Tibial artery (tissue), 4 donors: Measurements from ENCODE around the gene DDX11.
"Not testable (repeated sequence)": the region's sequence is repeated elsewhere in the genome, so short reads cannot be mapped to it uniquely, and the experiment has no call there.

ENCODE experiments used
- DNase-seq, 2 donors: peaks; one replicate each; pipeline ENCODE4 v3.0.0-alpha.2; 2019
- H3K27ac ChIP-seq, 2 donors: fragments of 200-600 bp; sonication (generic) in 1 of 2; 1 replicate in 1 of 2; 2 replicates in 1 of 2; pipeline ENCODE4 v1.5.1; 2018 to 2019; ENCODE audit warnings: mild to moderate bottlenecking in 1 of 2
- H3K27me3 ChIP-seq, 2 donors: fragments of 200-600 bp; sonication (generic) in 1 of 2; one replicate each; pipeline versions ENCODE4 v1.5.1 to v1.6.0; 2016 to 2019
- H3K36me3 ChIP-seq, 3 donors: fragments of 200-600 bp; sonication (generic) in 2 of 3; one replicate each; pipeline ENCODE4 v1.5.1; 2016 to 2019; ENCODE audit warnings: mild to moderate bottlenecking in 2 of 3
- H3K4me1 ChIP-seq, 4 donors: fragments of 200-600 bp; sonication (generic) in 2 of 4; 1 replicate in 3 of 4; 2 replicates in 1 of 4; pipeline ENCODE4 v1.5.1; 2016 to 2019
- H3K4me3 ChIP-seq, 2 donors: fragments of 200-600 bp; sonication (generic) in 1 of 2; 1 replicate in 1 of 2; 2 replicates in 1 of 2; pipeline ENCODE4 v1.5.1; 2018 to 2019; ENCODE audit warnings: mild to moderate bottlenecking in 2 of 2
- H3K9me3 ChIP-seq, 3 donors: fragments of 200-600 bp; sonication (generic) in 1 of 3; one replicate each; pipeline ENCODE4 v1.5.1; 2016 to 2019
- intact Hi-C: fragments of 100-400 bp; cut with DNase I; formaldehyde crosslinking; loops from one replicate; pipeline ENCODE4 v1.15.0; 2023; ENCODE audit warnings: low total_unique reads
- TF ChIP-seq, protein P1 (sequence below), 2 experiments: fragments of 200-600 bp in 1 of 2; fragments of 450-650 bp in 1 of 2; IDR thresholded peaks; one replicate each; pipeline ENCODE4 v1.5.1; 2017 to 2019; ENCODE audit warnings: antibody characterized with exemption in 2 of 2, mild to moderate bottlenecking in 1 of 2, moderate library complexity in 1 of 2

DDX11 gene

DNA sequence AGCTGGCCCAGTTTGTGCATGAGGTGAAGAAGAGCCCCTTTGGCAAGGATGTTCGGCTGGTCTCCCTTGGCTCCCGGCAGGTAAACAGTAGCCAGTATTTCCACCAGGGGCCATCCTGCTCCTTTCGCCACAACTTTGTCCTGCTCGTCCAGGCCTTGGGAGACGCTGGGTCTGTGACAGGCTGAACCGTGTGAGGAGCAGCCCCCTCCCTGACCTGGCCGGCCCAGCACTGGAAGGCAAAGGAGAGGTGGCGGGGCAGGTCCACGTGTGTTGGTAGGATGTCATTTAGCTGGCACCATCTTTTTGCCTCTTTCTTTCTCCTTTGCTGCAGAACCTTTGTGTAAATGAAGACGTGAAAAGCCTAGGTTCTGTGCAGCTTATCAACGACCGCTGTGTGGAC lies 15.4 kb downstream of the DDX11 start:
- Histone ChIP-seq H3K27ac (no peak overlapping the region), H3K4me3 (no peak overlapping the region), H3K4me1 (no peaks in the 10 kb centered on the region), H3K9me3 (no peaks in the 10 kb centered on the region), H3K27me3 (no peaks in the 10 kb centered on the region), H3K36me3 (peaks cover 17 to 32% (median 29%) of the 10 kb centered on the region in 3 donors)
- TF ChIP-seq, protein P1, sequence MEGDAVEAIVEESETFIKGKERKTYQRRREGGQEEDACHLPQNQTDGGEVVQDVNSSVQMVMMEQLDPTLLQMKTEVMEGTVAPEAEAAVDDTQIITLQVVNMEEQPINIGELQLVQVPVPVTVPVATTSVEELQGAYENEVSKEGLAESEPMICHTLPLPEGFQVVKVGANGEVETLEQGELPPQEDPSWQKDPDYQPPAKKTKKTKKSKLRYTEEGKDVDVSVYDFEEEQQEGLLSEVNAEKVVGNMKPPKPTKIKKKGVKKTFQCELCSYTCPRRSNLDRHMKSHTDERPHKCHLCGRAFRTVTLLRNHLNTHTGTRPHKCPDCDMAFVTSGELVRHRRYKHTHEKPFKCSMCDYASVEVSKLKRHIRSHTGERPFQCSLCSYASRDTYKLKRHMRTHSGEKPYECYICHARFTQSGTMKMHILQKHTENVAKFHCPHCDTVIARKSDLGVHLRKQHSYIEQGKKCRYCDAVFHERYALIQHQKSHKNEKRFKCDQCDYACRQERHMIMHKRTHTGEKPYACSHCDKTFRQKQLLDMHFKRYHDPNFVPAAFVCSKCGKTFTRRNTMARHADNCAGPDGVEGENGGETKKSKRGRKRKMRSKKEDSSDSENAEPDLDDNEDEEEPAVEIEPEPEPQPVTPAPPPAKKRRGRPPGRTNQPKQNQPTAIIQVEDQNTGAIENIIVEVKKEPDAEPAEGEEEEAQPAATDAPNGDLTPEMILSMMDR (IDR thresholded peaks at IDR 0.05): no peak
- no peak for DNase-seq
- intact Hi-C loops: no loop called here

DNA sequence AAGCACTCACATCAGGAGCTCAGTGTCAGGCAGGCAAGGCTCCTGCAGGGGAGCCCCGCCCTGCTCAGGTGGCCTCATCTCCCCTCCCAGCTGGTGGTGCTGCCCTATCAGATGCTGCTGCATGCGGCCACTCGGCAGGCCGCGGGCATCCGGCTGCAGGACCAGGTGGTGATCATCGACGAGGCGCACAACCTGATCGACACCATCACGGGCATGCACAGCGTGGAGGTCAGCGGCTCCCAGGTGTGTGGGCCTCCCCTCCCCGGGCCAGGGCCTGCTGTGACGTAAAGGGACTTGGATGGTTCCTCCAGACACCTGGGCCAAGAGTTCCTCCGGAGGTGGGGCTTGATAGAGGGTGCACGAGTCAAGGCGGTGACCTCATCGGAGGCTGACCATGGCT lies 18.0 kb downstream of the DDX11 start:
- peaks cover 7 to 31% (median 20%) of the 10 kb centered on the region in 3 donors for H3K36me3 ChIP-seq
- H3K27ac ChIP-seq, DNase-seq, H3K27me3 ChIP-seq, H3K4me3 ChIP-seq, H3K4me1 ChIP-seq, H3K9me3 ChIP-seq, intact Hi-C loops: not testable (repeated sequence)

DNA sequence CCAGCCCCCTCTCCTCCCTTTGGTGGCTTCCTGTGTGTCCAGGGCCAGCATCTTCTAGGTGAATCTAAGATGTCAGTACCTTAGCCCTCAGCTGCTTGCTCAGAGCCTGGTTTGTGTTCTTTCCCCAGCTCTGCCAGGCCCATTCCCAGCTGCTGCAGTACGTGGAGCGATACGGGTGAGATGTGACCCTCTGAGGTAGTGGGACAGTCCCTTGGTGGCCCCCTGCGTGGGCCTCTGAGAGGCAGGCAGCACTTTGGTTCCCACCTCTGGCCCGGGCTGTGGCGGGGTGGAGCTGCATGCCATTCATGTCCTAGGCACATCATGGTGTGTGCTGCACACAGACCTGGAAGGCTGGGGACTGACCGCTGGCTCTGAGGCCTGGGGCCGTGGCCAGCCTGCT lies 19.1 kb downstream of the DDX11 start:
- H3K4me3 ChIP-seq, H3K27ac ChIP-seq, H3K9me3 ChIP-seq, H3K4me1 ChIP-seq, DNase-seq, H3K27me3 ChIP-seq, intact Hi-C loops: not testable (repeated sequence)
- H3K36me3 ChIP-seq: peaks cover 8 to 36% (median 25%) of the 10 kb centered on the region in 3 donors

DNA sequence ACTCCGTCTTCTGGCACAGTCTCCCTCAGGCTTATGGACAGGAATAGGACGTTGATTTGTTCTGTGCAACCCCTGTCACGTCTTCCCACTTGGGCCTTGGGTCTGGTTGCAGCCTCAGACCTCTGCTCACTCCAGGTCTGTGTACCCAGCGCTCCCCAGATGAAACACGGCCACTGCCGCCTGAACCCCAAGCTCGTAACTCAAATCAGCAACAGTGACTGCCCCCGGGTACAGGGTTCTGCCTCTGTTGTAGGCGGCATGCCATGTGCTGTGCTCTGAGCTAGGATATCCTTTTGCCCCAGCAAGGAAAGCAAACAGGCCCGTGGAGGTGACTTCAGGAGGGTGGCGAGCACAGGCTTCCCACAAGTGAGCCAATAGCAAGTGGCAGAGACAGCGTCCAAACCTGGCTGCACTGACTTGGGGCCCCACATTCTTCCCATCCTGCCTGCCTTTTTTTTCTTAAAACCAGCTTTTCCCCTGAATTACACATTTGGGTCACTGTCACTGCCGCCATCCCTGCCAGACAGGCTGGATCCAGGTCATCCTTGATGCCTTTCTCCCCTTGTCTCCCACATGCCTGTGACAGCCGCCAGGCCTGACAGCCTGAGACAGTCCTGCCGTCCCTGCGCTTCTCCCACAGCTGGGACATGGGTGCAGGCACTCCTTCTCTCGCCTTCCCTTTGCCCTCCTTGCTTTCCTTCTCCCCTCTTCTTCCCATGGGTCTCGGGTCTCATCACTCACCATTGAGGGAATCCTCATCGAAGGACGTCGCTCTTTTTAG lies 21.6 kb downstream of the DDX11 start:
- H3K9me3 ChIP-seq, H3K4me3 ChIP-seq, intact Hi-C loops, H3K27ac ChIP-seq, DNase-seq, H3K27me3 ChIP-seq, H3K4me1 ChIP-seq: not testable (repeated sequence)
- peaks cover 8 to 25% (median 18%) of the 10 kb centered on the region in 3 donors for H3K36me3 ChIP-seq

DNA sequence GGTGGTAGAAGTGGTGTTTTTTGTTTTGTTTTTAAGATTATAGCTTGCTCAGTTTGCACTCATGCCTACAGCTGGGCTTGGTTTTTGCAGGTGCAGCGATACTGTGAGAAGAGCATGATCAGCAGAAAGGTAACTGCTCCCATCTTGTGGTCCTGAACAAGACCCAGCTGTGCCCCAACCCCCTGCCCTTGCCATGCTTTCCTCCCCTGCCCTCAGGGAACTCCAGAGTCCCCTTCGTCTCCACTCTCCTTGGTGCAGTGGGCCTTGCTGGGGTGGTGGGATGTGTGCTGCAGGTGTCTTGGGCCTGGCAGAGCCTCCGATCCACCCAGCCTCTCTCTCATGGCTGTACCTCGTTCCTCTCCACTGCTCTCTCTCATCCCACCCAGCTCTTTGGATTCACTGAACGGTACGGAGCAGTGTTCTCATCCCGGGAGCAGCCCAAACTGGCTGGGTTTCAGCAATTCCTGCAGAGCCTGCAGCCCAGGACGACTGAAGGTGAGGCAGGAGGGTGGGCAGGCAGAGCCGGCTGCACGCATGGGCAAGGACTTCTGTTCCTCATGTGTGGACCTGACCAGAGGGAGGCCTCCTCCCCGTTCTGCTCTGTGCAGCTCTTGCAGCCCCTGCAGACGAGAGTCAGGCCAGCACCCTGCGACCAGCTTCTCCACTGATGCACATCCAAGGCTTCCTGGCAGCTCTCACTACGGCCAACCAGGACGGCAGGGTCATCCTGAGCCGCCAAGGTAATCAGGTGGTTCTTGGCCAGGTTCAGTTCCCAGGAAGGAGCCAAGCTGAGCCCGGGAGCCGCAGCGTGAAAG lies 22.8 kb downstream of the DDX11 start:
- H3K4me3 ChIP-seq, H3K9me3 ChIP-seq, H3K27me3 ChIP-seq, intact Hi-C loops, DNase-seq, H3K4me1 ChIP-seq, H3K27ac ChIP-seq: not testable (repeated sequence)
- H3K36me3 ChIP-seq: peaks cover 14 to 30% (median 26%) of the 10 kb centered on the region in 3 donors

DNA sequence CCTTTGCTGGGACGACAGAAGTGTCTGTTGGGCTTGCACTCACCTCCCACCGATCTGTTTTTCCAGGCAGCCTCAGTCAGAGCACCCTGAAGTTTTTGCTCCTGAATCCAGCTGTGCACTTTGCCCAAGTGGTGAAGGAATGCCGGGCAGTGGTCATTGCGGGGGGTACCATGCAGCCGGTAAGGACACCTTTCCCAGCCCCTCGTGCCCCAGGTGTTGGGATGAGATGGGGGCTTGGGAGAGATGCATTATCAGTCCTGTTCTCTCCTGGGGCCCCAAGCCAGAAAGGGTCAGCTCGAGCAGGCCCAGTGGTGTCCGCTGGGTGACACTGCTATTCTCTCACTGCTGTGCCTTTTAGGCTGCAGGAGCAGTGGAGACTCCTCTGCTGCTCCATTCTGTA lies 24.2 kb downstream of the DDX11 start:
- DNase-seq, H3K27ac ChIP-seq, H3K4me1 ChIP-seq, H3K9me3 ChIP-seq, intact Hi-C loops, H3K4me3 ChIP-seq, H3K27me3 ChIP-seq: not testable (repeated sequence)
- H3K36me3 ChIP-seq: peaks cover 12 to 31% (median 22%) of the 10 kb centered on the region in 3 donors

DNA sequence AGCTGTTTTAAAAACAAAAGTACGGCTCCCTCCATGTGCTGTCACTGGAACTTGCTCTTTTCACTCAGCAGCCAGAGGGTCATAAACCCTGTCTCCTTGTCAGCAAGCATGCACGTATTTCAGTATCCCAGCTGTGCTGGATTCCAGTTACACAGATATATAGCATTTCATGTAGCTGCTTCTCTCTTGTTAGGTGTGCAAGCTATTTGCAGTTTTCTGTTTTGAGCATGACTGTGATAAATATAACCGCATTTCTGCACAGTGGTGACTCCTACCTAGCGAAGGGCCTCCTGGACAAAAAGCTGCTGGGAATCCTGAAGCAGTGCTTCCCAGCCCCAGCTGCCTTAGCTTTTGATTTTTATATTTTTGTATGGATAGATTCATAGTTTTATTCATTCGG lies 24.7 kb downstream of the DDX11 start:
- H3K4me3 ChIP-seq, intact Hi-C loops, DNase-seq, H3K9me3 ChIP-seq, H3K27me3 ChIP-seq, H3K27ac ChIP-seq, H3K4me1 ChIP-seq: not testable (repeated sequence)
- peaks cover 12 to 31% (median 22%) of the 10 kb centered on the region in 3 donors for H3K36me3 ChIP-seq

DNA sequence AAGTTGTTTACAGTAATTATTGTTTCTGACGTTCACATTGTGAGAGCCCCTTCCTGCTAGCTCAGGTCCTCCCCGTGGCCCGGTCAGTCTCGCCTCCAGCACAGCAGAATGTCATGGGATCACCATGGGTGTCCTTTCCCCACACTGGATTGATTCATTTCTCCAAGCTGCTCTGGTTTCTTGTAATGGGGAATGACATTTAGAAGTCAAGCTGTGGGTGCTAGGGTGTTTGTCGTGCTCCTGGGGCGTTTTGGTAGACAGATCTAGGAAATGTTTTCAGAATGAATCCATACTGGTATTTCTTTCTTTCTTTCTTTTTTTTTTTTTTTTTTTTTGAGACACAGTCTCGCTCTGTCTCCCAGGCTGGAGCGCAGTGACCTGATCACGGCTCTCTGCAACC lies 25.1 kb downstream of the DDX11 start:
- H3K27me3 ChIP-seq, H3K4me3 ChIP-seq, DNase-seq, H3K9me3 ChIP-seq, H3K4me1 ChIP-seq, intact Hi-C loops, H3K27ac ChIP-seq: not testable (repeated sequence)
- peaks cover 12 to 31% (median 22%) of the 10 kb centered on the region in 3 donors for H3K36me3 ChIP-seq

DNA sequence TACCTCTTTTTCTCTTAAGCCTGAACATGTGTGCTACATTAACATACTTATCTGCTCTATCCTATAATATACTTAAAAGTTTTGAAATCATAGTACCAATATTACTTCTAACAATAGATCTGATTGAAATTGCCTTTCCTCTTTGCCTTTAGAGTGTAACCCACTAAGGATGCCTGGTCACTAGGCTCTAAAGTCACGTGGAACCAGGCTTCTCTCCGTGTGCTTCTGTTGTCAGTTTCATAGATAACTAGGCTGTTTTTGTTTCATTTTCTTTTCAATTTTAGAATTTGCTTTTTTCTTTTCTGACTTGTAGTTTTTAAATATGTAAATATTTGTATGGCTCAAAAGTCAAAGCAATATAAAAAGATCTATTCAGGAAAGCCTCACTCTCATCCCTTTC lies 25.8 kb downstream of the DDX11 start:
- peaks cover 12 to 31% (median 22%) of the 10 kb centered on the region in 3 donors for H3K36me3 ChIP-seq
- not testable (repeated sequence) for H3K27ac ChIP-seq

DNA sequence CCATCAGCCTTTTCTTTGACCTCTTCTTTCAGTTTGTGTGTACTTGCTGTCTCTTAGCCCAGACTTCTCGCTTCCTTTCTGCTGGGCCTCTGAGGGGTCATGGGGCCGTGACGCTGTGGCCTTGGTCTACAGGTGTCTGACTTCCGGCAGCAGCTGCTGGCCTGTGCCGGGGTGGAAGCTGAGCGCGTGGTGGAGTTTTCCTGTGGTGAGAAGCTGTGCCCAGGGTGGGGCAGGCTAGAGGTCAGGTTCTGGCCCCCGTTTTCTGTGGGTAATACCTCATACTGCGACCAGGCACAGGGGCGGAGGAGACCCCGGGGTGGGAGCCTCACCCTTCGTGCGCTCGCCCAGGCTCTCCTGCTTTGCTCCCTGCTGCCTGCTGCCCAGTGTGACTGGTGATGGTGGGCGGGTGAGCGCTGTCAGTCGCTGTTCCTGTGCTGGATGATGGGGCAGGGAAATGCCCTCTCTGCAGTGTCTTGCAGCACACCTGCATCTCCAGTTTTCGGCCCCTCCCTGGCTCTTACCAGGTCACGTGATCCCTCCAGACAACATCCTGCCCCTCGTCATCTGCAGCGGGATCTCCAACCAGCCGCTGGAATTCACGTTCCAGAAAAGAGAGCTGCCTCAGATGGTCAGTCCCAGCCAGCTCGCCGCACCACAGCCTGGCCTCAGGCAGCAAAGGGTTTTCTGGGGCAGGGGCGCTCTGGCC lies 27.0 kb downstream of the DDX11 start:
- intact Hi-C loops, H3K27me3 ChIP-seq, H3K9me3 ChIP-seq, DNase-seq, H3K4me3 ChIP-seq, H3K27ac ChIP-seq, H3K4me1 ChIP-seq: not testable (repeated sequence)
- peaks cover 12 to 26% (median 22%) of the 10 kb centered on the region in 3 donors for H3K36me3 ChIP-seq

More for the DNA sequence above, 25.8 kb downstream of the DDX11 start:
- H3K4me1 ChIP-seq, DNase-seq, intact Hi-C loops, H3K9me3 ChIP-seq, H3K4me3 ChIP-seq, H3K27me3 ChIP-seq: not testable (repeated sequence)

DNA sequence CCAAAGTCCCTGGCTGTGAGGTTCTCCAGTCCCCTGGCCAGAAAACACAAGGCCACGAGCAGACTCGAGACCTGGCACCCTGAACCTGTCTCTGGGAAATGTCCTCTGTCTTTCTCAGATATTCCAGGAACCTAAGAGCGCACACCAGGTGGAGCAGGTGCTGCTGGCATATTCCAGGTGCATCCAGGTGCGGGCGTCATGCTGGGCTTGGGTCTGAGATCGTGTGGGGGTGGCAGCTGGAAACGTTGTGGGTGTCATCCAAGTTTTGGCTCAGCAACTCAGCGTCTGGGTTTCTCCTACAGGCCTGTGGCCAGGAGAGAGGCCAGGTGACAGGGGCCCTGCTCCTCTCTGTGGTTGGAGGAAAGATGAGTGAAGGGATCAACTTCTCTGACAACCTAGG lies 28.5 kb downstream of the DDX11 start:
- H3K27me3 ChIP-seq, H3K9me3 ChIP-seq, H3K4me3 ChIP-seq, H3K27ac ChIP-seq, H3K4me1 ChIP-seq, intact Hi-C loops, DNase-seq: not testable (repeated sequence)
- H3K36me3 ChIP-seq: peaks cover 6 to 14% (median 14%) of the 10 kb centered on the region in 3 donors

DNA sequence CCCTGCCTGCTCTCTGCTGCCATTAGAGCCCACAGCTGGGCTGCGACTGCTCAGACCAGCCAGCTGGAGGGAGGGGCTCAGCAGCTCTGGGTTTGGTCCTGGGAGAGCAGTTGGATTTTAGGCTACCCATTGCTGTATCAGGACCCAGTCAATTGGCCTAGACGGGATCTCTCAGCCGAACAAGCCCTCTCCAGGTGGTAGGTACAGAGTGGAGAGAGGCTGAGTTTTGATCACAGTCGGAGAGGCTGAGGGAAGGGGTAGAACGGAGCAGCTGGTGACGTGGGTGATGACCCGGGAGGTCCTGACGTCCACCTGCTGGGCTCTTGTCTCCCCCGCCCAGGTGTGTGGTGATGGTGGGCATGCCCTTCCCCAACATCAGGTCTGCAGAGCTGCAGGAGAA lies 28.9 kb downstream of the DDX11 start:
- H3K9me3 ChIP-seq, H3K27ac ChIP-seq, intact Hi-C loops, DNase-seq, H3K4me1 ChIP-seq, H3K27me3 ChIP-seq, H3K4me3 ChIP-seq: not testable (repeated sequence)
- H3K36me3 ChIP-seq: peaks cover 6 to 14% (median 13%) of the 10 kb centered on the region in 3 donors
